ENCODE measurements around the gene GRIK3.

GRIK3 gene

GRCh38 chr1:36871146-36871971, 163.0 kb downstream of the GRIK3 start:
- peak; percentile 52 for DNase-seq

- no peak for DNase-seq
These were observed 164.5 kb downstream of the GRIK3 start for GRCh38 chr1:36869826-36870225.

- no peak for DNase-seq
These were observed 165.3 kb downstream of the GRIK3 start for GRCh38 chr1:36869054-36869453.

- DNase-seq = no peak
These were observed 166.7 kb downstream of the GRIK3 start for GRCh38 chr1:36867575-36867974.

- no peak for DNase-seq
These were observed 168.0 kb downstream of the GRIK3 start for GRCh38 chr1:36866169-36866814.

- DNase-seq = no peak
These were observed 168.8 kb downstream of the GRIK3 start for GRCh38 chr1:36865602-36865900.

- DNase-seq = no peak
These were observed 169.3 kb downstream of the GRIK3 start for GRCh38 chr1:36864823-36865601.

GRCh38 chr1:36864182-36864822, 170.0 kb downstream of the GRIK3 start:
- no peak for DNase-seq

- DNase-seq = no peak
These were observed 170.8 kb downstream of the GRIK3 start for GRCh38 chr1:36863500-36863899.

- no peak for DNase-seq
These were observed 171.3 kb downstream of the GRIK3 start for GRCh38 chr1:36863061-36863460.

GRCh38 chr1:36861375-36861774, 172.9 kb downstream of the GRIK3 start:
- DNase-seq = no peak

GRCh38 chr1:36859926-36860325, 174.4 kb downstream of the GRIK3 start:
- no peak for DNase-seq

- DNase-seq = no peak
These were observed 175.3 kb downstream of the GRIK3 start for GRCh38 chr1:36858981-36859380.

GRCh38 chr1:36858553-36858952, 175.8 kb downstream of the GRIK3 start:
- no peak for DNase-seq

- DNase-seq = peak; percentile 57
These were observed 176.6 kb downstream of the GRIK3 start for GRCh38 chr1:36857754-36858153.

- no peak for DNase-seq
These were observed 178.4 kb downstream of the GRIK3 start for GRCh38 chr1:36855699-36856494.

- DNase-seq = no peak
These were observed 180.7 kb downstream of the GRIK3 start for GRCh38 chr1:36853638-36854037.

- no peak for DNase-seq
These were observed 181.7 kb downstream of the GRIK3 start for GRCh38 chr1:36852586-36852985.

GRCh38 chr1:36851595-36851994, 182.7 kb downstream of the GRIK3 start:
- DNase-seq = no peak

- peak; percentile 69 for DNase-seq
These were observed 183.2 kb downstream of the GRIK3 start for GRCh38 chr1:36851087-36851486.

GRCh38 chr1:36849956-36850355, 184.4 kb downstream of the GRIK3 start:
- no peak for DNase-seq

GRCh38 chr1:36847761-36848160, 186.6 kb downstream of the GRIK3 start:
- no peak for DNase-seq
